Left forelimb (tissue), 1 donor: ENCODE measurements around the gene MYPN.

Experiments used
- DNase-seq: peaks from one replicate; pipeline ENCODE4 v3.0.0-alpha.2; 2018; ENCODE audit warnings: low spot score

The MYPN gene

DNA sequence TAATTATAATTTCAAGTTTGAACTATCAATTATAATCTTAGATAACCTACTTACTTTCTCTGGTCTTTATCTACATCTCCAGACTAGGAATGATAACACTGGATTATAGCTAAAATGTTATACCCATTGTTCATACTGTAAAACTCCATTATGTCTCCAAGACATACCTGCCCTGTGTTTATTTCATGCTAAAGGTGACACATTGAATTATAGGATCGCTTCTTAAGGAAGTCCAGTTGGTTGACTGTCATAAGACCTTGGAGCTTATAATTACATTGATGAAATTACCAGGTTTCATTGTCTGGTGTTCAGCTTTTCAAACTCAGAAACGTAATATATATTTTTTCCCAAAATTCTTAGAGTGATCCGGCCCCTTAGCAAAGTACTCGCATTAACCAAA lies 18.7 kb upstream of the MYPN start:
- DNase-seq, result no peak

DNA sequence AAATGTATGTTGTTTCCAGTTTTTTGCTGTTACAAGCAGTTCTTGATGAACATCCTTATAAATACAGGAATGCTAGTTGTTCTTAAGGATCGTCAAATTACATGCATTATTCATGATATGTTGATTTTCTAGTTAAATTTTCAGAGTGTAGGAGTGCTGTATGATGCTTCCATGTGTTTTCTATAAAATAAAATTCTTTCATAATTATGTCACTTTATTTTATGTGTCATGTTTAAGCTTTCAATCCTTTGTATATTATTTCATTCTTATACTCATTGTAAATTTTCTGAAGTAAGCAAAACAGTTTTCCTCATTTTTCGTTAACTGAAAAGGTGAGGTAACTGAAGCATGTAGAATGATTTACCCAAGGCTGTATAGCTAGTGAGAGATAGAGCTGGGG lies 16.8 kb upstream of the MYPN start:
- no peak for DNase-seq

DNA sequence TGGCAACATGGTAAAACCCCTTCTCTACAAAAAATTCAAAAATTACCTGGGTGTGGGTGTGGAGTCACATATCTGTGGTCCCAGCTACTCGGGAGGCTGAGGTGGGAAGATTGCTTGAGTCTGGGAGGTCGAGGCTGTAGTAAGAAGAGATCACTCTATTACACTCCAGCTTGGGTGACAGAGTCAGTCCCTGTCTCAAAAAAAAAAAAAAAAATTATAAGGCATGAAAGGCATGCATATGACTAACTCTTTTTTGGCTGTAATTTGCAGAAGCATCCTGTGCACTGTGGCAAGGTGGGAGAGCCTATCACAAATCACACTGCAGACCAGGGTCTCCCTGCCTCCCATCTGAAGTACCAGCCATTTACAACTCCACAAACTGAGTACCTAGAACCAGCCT lies 14.1 kb upstream of the MYPN start:
- no peak for DNase-seq

DNA sequence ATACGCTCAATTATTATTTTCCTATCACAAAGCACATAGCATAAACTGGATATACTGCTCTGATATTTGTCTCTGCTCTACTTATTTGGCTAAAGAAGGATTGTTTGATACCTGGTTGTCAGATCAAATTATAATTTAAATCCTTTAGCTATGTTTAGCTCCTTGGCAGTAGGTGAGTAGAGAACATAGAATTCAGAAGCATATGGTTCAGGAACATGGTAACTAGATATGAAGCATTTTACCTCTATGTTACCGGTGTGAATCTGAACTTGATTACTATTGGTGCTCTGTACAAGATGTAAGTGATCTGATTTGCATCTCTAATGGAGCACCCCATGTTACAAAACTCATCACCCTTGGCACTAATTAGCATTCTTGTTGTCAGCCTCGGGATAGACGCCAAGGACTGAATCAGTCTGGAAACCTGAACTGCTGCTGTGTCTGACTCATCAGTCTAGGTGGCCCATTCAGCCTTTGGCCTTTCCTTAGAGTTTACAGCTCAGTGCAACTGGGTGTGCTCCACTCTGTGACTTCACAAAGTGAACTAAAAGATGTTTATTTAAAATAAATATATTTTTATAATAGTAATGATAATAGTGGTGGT lies 12.3 kb upstream of the MYPN start:
- DNase-seq, result no peak

DNA sequence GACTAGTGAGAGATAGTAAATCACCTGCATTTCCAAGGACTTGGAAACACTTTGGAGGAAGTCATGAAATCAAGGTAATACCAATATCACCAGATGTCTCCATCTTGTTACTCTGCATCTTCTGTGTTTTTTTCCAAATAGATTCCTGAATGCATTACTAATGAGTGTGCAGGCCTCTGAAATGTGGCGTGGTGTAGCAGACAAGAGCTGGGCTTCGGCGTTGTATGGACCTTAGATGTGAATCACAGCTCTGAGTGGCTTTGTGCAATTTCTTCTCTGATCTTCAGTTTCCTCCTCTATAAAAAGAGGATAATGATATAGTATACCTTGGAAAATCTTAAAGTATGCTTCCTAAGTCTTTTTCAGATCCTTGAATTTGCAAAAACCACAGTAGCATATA lies 9.6 kb upstream of the MYPN start:
- no peak for DNase-seq

DNA sequence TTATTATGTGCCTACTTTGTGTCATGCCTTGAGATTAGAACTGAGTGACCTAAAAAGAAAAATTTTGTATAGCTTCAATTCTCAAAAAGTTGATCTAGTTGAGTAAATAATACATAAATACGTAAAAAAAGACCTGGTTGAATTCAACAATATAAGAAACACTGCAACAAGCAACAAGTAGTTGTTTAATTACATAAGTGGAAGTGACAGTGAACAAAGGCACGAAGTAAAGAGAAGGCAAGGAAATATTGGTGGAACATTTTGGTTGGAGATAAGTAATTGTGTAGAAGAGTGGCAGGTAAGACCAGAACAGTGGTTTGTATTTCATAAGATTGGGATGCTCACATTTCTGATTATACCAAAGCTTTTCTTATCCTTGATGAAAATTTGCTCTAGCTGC lies 8.2 kb upstream of the MYPN start:
- DNase-seq, result no peak

DNA sequence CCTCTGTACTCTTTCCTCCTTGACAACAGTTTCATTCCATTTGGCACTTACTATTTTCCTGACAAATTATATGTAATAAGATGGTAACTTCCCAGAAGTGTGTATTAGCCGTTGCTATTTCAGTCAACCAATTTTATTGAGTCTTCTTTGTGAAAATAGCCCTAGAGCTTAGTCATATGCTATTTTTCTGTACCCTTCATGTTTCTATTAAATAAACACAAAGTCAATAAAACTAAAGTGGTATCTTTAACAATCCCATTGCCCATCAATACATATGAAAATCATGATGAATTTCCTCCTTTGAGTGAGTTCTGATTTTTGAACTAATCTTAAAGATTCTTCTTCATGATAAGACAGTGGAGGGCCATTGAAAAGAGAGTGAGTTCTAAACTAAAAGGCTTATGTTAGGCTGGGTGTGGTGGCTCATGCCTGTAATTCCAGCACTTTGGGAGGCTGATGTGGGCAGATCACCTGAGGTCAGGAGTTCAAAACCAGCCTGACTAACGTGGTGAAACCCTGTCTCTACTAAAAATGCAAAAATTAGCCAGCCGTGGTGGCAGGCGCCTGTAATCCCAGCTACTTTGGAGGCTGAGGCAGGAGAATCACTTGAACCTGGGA lies 5.9 kb upstream of the MYPN start:
- DNase-seq, result no peak

DNA sequence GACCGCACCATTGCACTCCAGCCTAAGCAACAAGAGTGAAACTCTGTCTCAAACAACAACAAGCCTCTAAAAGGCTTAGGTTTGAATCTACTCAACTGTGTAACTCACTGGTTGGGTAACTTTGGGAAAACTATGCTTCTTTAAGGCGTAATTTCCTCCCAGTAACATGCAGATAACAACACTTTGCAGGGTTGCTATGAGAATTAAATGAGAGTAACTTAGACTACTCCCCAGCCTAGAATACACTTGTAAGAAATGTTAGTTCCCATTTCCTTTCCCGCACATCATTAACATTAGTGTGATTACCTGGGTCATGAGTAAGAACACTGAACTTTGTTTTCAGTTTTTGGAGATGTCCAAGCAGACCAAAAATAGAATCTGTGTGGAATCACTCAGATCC lies 5.4 kb upstream of the MYPN start:
- DNase-seq, result no peak

DNA sequence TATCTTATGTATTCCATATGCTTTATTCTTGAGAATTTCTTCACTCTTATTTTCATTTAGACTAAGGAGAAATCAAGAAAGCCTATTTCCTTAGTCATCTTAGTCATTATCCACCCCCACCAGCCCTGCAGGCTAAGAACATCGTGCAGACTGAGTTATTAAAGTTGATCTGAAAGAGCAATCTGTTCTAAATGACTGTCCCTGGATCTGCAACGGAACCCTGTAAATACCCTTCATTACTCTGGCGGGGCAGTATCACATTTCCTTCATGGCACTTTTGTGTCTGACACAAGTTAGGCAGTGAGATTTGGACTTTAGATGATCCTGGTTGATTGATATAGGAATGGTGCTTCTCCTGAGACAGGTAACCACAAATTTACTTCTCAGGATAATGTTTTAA lies 3.5 kb upstream of the MYPN start:
- no peak for DNase-seq

DNA sequence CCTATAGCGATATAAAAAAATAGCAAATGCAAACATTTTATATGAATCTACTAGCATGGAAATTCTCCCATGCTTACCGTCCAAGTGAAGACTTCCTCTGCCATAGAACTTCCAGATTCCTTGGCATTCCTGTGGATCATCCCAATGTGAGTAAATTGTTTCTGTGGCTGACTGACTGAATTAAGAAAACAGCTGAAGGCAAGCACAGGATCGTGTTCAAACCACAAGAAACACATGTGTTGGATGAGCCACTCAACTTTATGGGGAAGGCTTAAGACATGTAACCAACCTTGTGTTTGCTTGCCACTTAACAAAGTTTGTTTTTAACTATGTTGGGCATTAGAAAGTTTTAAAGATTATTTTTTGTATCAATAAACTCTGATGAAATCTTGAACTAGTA lies 2.6 kb upstream of the MYPN start:
- no peak for DNase-seq

DNA sequence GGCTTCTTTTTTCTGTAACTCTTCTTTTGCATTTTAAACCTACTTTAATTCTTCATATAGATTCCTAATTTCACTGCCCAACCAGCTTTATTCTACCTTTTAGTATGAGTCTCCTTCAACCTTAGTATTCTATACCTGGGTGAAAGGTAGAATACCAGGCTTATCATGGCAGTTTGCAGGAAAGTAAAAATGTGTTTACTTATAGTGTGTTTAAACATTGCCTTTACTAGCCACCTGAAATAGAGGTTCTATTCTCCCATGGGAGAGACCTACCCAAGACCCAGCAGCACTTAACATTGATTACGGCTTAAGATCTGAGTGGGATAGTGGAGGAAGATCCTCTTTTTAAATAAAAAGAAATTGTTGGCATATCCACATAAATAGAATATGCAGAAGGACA lies 1.6 kb upstream of the MYPN start:
- no peak for DNase-seq

DNA sequence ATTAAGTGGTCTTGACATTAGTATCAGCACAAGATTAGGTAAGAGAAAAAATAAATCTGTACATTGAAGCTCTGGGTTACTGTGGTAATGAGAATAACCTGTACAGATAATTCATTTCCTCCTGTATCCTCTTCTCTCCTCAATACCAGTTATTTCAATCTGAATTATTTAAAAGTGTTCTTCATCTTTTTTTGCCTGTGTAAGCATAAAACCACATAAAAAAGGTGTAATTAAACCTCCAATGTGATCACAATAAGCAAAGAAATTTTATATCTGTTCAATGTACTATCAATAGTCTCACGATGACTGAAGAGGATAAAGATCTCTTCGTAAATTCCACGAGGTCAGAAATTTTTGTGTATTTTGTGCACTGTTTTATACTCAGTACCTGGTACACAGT lies 1.2 kb upstream of the MYPN start:
- DNase-seq, result no peak

DNA sequence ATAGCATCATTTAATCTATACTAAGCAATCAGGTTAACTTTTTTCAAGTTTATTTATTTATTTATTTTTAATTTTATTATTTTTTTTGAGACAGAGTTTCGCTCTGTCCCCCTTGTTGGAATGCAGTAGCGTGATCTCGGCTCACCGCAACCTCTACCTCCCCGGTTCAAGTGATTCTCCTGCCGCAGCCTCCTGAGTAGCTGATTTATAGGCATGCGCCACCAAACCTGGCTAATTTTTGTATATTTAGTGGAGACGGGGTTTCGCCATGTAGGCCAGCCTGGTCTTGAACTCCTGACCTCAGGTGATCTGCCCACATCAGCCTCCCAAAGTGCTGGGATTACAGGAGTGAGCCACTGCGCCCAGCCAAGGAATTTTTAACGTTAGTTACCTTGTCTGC lies 635 bp upstream of the MYPN start:
- DNase-seq, result no peak

DNA sequence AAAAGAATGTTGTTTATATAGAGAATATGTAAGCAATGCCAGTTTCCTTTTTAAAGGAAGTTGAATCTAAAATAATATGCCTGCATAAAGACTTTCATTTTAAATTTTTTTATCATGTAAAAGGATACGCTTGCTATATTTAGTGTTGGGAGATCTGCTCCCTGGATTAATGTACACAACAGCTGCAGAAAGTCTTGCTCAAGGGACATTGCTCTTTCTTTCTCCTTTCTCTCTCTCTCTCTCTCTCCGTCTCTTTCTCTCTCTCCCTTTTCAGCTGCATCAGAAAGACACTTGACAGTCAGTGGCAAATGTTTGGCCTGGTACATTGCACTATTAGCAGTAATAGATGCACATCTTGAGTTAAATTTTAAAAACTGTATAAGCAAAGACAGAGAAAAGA lies 739 bp downstream of the MYPN start:
- DNase-seq, result no peak

DNA sequence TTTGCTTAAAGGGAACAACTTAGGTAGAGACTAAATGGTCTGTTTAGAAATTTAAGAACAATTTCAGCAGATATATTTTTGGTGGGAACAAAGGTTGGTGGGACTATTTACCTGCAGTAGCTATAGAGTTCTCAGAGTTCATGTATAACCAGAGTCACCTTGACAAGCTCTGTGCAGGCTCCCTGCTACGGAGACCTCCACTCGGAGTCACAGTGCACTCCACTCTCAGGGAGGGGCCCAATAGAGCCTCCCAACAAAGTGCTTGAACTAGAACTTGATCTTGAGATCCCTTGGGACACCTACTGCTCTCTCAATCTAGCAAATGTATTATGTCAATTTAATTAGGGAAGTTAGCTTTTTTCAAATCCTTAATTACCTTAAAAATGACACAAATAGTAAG lies 2.3 kb downstream of the MYPN start:
- no peak for DNase-seq

DNA sequence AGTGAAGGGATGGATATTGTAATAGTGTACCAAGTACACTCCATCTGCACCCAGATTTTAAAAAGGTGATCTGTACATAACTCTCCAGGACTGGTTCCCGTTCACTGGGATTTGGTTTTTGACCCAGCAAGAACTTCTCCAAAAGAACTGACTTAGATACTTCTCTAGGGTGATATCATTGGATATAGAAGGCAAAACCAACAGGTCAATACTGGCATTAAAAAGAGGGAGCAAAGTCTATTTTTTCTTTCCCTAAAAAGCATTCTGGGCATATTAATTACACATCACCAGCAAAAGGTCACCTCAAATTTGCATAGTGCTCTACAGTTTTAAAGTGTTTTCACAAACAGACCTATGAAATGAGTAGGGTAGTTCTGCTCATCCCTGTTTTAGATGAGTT lies 3.5 kb downstream of the MYPN start:
- no peak for DNase-seq

DNA sequence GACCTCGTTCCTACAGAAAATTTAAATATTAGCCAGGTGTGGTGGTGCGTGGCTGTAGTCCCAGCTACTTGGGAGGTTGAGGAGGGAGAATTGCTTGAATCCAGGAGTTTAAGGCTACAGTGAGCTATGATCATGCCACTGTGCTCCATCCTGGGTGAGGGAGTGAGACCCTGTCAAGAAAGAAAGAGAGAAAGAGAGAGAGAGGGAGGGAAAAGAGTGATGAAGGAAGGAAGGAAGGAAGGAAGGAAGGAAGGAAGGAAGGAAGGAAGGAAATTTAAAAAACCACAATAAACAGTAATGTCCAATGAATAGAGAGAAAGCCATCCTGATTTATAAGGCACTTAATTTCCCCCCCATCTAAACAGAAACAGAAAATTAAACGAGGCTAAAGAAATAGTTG lies 9.4 kb downstream of the MYPN start:
- DNase-seq, result no peak

DNA sequence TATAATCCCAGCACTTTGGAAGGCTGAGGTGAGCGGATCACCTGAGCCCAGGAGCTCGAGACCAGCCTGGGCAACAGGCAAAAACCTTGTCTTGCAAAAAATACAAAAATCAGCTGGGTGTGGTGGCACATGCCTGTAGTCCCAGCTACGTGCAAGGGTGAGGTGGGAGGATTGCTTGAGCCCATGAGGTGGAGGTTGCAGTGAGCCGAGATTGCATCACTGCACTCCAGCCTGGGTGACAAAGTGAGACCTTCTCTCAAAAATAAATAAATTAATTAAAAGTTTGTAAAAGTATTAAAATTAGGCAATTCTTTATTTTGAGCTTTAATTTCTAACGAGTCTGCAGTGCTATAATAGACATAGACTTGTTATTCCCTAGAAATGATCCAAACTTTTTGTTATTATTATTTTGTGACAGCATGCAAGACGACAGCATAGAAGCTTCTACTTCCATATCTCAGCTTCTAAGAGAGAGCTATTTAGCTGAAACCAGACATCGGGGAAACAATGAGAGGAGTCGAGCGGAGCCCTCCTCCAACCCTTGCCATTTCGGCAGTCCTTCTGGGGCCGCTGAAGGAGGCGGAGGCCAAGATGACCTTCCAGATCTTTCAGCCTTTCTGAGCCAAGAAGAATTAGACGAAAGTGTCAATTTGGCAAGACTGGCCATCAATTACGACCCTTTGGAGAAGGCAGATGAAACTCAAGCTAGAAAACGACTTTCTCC lies 11.9 kb downstream of the MYPN start:
- DNase-seq, result no peak

DNA sequence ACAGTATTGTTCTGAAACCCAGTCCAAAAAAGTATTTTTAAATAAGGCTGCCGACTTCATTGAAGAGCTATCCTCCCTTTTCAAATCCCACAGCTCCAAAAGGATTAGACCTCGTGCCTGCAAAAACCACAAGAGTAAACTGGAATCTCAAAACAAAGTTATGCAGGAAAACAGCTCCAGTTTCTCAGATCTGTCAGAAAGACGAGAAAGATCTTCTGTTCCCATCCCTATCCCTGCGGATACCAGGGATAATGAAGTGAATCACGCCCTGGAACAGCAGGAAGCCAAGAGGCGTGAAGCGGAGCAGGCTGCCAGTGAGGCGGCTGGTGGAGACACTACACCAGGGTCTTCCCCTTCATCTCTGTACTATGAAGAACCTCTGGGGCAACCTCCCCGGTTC lies 12.6 kb downstream of the MYPN start:
- no peak for DNase-seq

DNA sequence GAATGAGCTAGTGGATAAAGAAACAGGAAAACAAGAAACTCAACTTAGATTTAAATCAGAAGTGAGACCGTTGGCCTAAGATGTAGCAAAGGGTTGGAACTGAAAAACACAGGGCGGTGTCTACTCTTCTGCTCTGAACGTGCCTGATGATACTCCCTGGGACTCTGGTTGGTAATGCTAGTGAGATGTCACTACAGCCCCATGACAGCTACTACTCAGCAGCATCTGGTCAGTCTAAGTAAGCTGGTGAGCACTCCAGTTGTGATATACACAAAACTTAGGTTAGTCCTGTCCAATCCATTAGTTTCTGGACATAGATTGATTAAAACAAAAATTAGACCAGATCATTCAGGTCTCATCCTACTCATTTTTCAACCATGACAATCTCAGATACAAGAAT lies 15.4 kb downstream of the MYPN start:
- no peak for DNase-seq

DNA sequence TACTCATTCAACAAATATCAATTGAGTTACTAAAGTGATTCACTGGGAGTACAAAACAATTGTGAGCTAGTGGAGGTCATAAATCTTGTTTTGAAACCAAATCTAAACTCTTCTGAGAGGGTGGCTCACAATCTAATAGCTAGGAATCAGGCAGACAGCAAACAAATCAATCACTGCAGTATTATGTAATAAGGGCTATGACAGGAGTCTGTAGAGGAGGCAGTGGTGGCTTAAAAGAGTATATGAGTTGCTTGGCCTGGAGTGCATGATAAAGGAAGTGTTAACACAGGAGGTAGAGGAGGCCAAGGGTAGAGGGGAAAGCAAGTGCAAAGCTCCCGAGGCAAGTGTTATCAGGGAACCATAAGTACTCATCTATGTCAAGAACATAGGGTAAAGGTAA lies 16.5 kb downstream of the MYPN start:
- no peak for DNase-seq

DNA sequence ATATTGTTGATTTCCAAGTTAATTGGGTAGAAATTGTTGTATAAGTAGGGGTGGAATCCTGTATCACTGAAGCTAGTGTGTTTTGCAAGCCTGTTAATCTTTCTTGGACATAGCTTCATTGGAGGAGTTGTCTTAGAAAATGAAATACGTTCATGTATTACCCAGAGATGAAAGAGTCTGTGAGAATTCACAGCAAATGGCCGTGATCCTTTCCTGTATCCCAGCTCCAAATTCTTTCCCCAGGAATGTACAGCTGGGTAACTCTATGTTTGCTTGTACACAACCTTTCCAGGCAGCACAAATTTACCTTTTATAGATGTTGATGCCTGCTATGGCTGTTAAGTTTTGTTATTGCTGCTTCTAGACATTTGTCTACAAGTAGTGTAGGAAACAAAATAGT lies 18.7 kb downstream of the MYPN start:
- DNase-seq, result no peak

DNA sequence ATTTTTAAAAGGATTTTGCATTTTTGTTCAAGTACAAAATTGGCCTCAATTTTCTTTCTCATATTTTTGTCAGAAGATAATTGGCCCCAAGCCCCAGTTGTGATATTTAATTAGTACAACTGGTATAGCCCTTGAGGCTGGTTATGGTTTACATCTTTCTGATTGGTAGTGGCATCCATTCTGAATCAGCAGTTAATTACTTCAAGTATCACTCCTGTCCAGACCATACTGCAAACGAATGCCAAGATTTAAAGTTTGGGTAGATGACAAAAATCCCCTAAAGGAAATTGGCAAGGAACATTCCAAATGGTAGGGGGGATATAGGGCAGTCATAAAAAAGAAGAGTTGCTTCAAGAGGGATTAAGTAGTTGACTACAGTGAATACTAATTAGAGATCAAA lies 23.1 kb downstream of the MYPN start:
- no peak for DNase-seq

DNA sequence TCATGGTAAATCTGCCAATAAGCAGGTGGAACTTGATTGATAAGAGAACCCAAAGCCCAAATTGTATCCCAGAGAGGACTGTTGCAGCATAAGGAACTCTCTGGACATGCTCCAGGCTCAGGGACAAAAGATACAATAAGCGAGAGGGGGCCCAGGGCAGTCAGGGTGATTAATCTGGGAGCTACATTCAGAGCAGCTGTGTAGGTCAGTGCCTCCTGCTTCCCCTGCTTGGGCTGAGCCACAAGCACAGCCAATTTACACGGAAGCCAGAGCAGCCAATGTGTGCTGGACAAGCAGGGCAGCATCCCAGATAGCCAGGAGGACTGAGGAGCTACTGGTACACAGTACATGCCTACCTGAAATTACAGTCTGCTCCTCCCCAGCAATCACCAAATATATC lies 24.2 kb downstream of the MYPN start:
- DNase-seq, result no peak
